Peyer's patch (tissue), 4 donors: ENCODE data around the gene HSPG2.

Source experiments
- POLR2A ChIP-seq, 2 donors: fragments of 450-650 bp; IDR thresholded peaks; one replicate each; pipeline ENCODE4 v1.5.1; 2017; ENCODE audit warnings: antibody characterized with exemption in 2 of 2, mild to moderate bottlenecking in 2 of 2, moderate library complexity in 2 of 2
- TF ChIP-seq, protein P1 (sequence below), 6 experiments: fragments of 450-650 bp in 4 of 6; fragments of 200-600 bp in 2 of 6; sonication (generic) in 1 of 6; IDR thresholded peaks; one replicate each; pipeline ENCODE4 v1.5.1; 2017 to 2019; ENCODE audit warnings: antibody characterized with exemption in 6 of 6, mild to moderate bottlenecking in 3 of 6, moderate library complexity in 1 of 6

- TF ChIP-seq, protein P1, sequence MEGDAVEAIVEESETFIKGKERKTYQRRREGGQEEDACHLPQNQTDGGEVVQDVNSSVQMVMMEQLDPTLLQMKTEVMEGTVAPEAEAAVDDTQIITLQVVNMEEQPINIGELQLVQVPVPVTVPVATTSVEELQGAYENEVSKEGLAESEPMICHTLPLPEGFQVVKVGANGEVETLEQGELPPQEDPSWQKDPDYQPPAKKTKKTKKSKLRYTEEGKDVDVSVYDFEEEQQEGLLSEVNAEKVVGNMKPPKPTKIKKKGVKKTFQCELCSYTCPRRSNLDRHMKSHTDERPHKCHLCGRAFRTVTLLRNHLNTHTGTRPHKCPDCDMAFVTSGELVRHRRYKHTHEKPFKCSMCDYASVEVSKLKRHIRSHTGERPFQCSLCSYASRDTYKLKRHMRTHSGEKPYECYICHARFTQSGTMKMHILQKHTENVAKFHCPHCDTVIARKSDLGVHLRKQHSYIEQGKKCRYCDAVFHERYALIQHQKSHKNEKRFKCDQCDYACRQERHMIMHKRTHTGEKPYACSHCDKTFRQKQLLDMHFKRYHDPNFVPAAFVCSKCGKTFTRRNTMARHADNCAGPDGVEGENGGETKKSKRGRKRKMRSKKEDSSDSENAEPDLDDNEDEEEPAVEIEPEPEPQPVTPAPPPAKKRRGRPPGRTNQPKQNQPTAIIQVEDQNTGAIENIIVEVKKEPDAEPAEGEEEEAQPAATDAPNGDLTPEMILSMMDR (IDR thresholded peaks at IDR 0.05): no peak
- no peak for TF ChIP-seq POLR2A (IDR thresholded peaks at IDR 0.05)
These were observed 71.5 kb downstream of the HSPG2 start for GRCh38 chr1:21865609-21865942.
